ENCODE measurements around the gene LCTL. TPM values are rescaled to one million over a fixed set of nuclear protein-coding genes. Genes with fewer than 3 reads are reported as not detected.
A peak's percentile ranks its signal among the peaks of the same experiment; 100 is the strongest.
"Not testable (repeated sequence)": the region's sequence is repeated elsewhere in the genome, so short reads cannot be mapped to it uniquely, and the experiment has no call there.

LCTL gene
- total and polyA plus RNA-seq, 11 donors = not detected

DNA sequence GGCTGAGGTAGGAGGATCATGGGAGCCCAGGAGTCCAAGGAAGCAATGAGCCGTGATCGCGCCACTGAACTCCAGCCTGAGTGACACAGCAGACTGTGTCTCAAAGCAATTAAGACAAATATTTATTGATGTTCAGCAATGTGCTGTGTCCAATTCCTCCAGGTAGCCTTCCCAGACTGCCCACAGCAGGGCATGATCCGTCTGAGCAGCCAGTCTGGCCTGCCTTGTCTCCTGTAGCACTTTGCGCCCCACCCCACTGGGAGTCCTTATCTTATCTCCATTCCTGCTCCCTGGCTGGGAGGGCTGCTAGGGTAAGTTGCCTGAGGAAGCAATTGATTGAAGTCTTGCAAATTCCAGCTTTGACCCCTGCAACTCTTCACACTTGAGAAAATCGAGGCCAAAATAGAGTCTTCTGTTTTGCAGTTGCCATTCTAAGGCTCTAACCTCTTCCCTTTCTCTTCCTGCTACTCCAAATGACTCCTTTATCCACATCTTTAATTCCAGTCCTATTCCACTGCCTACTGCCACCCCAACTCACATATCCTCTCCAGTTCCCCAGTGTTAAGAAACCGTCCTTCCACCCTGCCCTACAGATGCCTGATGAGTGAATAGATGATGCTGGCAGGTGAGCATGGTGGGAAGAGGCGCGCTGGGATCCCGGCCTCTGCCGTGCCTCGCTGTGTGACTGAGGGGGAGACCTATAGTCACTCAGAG, 26.9 kb upstream of the LCTL start:
- H3K4me3 ChIP-seq = no peak overlapping the region
- H3K9me3 ChIP-seq = no peaks in the 10 kb centered on the region
- H3K27me3 ChIP-seq = no peaks in the 10 kb centered on the region
- H3K27ac ChIP-seq = no peak overlapping the region
- TF ChIP-seq POLR2A (IDR thresholded peaks at IDR 0.05) (no peak), CTCF (IDR thresholded peaks at IDR 0.05) (no peak)
- WGBS, 4 donors = 76 to 82% (median 78%) methylated on average over 12 of the region's 12 CpGs
- H3K4me1 ChIP-seq = peaks cover 0 to 5% (median 0%) of the 10 kb centered on the region in 12 donors
- no peaks in the 10 kb centered on the region for H3K36me3 ChIP-seq
- DNase-seq = peak in 1 of 5 donors; percentile 17
- no peak for ATAC-seq
- intact Hi-C loops (cut with DNase I) = no loop called here

GRCh38 chr15:66591322-66591862, 25.6 kb upstream of the LCTL start:
- no peaks in the 10 kb centered on the region for H3K36me3 ChIP-seq
- DNase-seq = no peak
- intact Hi-C loops (cut with DNase I) = no loop called here
- no peaks in the 10 kb centered on the region for H3K9me3 ChIP-seq
- no peak overlapping the region for H3K4me3 ChIP-seq
- peaks cover 0 to 10% (median 0%) of the 10 kb centered on the region in 12 donors for H3K4me1 ChIP-seq
- no peak overlapping the region for H3K27ac ChIP-seq
- TF ChIP-seq POLR2A (IDR thresholded peaks at IDR 0.05) = no peak
- TF ChIP-seq CTCF (IDR thresholded peaks at IDR 0.05) = no peak
- H3K27me3 ChIP-seq = no peaks in the 10 kb centered on the region
- 83 to 87% (median 85%) methylated on average over 4 of the region's 4 CpGs for WGBS, 4 donors
- no peak for ATAC-seq

DNA sequence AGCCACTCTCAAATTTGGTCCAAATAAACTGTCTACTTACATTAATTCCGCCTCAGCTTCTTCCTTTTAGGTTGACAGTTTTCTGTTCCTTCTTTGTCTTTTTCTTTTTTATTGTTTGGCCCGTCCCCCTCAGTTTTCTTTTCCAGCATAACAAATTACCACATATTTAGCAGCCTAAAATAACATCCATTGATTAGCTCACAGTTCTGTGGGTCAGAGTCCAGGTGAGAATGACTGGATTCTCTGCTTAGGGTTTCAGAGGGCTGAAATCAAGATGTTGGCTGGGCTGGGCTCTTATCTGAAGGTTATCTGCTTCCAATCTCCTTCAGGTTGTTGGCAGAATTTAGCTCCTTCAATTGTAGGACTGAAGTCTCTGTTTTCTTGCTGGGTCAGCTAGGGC, 24.6 kb upstream of the LCTL start:
- Histone ChIP-seq H3K4me3 (no peak overlapping the region), H3K9me3 (no peaks in the 10 kb centered on the region), H3K27me3 (no peaks in the 10 kb centered on the region), H3K27ac (no peak overlapping the region), H3K36me3 (no peaks in the 10 kb centered on the region), H3K4me1 (peaks cover 0 to 10% (median 0%) of the 10 kb centered on the region in 12 donors)
- ATAC-seq (no peak), DNase-seq (no peak)
- intact Hi-C loops (cut with DNase I) = no loop called here
- 88 to 94% (median 92%) methylated on average over 2 of the region's 2 CpGs for WGBS, 4 donors
- TF ChIP-seq CTCF (IDR thresholded peaks at IDR 0.05) (no peak), POLR2A (IDR thresholded peaks at IDR 0.05) (no peak)

- H3K9me3 ChIP-seq; intact Hi-C loops (cut with DNase I); H3K36me3 ChIP-seq; H3K27ac ChIP-seq; ATAC-seq; H3K27me3 ChIP-seq; H3K4me3 ChIP-seq: not testable (repeated sequence)
- H3K4me1 ChIP-seq = peaks cover 0 to 10% (median 0%) of the 10 kb centered on the region in 12 donors
- peak in 1 of 5 donors; percentile 21 for DNase-seq
- 88 to 96% (median 91%) methylated on average over 6 of the region's 6 CpGs for WGBS, 4 donors
Measured at GRCh38 chr15:66589429-66589828, 23.6 kb upstream of the LCTL start.
